Thyroid gland (tissue), 4 donors: ENCODE measurements around the gene PFN1. TPM values are rescaled to one million over a fixed set of nuclear protein-coding genes. Genes with fewer than 3 reads are reported as not detected.
A peak's percentile ranks its signal among the peaks of the same experiment; 100 is the strongest.

ENCODE experiments used
- DNase-seq, 2 donors: peaks; one replicate each; pipeline ENCODE4 v3.0.0-alpha.2; 2019
- H3K27ac ChIP-seq, 3 donors: fragments of 200-600 bp; sonication (generic); 1 replicate in 2 of 3; 2 replicates in 1 of 3; pipeline ENCODE4 v1.5.1; 2016 to 2019; ENCODE audit warnings: mild to moderate bottlenecking in 1 of 3, moderate library complexity in 1 of 3
- H3K27me3 ChIP-seq: fragments of 200-600 bp; sonication (generic); one replicate; pipeline ENCODE4 v1.5.1; 2019
- H3K36me3 ChIP-seq, 2 donors: fragments of 200-600 bp; sonication (generic); one replicate each; pipeline ENCODE4 v1.5.1; 2016 to 2019
- H3K4me1 ChIP-seq, 2 donors: fragments of 200-600 bp; sonication (generic); one replicate each; pipeline ENCODE4 v1.5.1; 2017 to 2019
- H3K4me3 ChIP-seq, 3 donors: fragments of 200-600 bp; sonication (generic); replicated peaks in 1 of 3; 1 replicate in 2 of 3; 2 replicates in 1 of 3; pipeline ENCODE4 v1.5.1; 2016; ENCODE audit warnings: mild to moderate bottlenecking in 1 of 3
- H3K9me3 ChIP-seq: fragments of 200-600 bp; sonication (generic); one replicate; pipeline ENCODE4 v1.5.1; 2017
- CTCF ChIP-seq, 6 experiments: fragments of 200-600 bp in 3 of 6; fragments of 450-650 bp in 3 of 6; sonication (generic) in 3 of 6; IDR thresholded peaks; one replicate each; pipeline ENCODE4 v1.5.1; 2016 to 2019; ENCODE audit warnings: antibody characterized with exemption in 6 of 6, mild to moderate bottlenecking in 2 of 6, inconsistent platforms in 1 of 6, moderate library complexity in 1 of 6
- POLR2A ChIP-seq, 2 donors: fragments of 450-650 bp; IDR thresholded peaks; one replicate each; pipeline ENCODE4 v1.6.1; 2017; ENCODE audit warnings: antibody characterized with exemption in 2 of 2, mild to moderate bottlenecking in 2 of 2, moderate library complexity in 1 of 2
- WGBS, 2 donors: methylation state at CpG; one replicate each; pipeline ENCODE4 v1.1.5; 2017; 5-methylcytosine and 5-hydroxymethylcytosine counted together
- intact Hi-C: fragments of 100-400 bp; cut with DNase I; formaldehyde crosslinking; loops from one replicate; pipeline ENCODE4 v1.15.1; 2023
- total RNA-seq, 4 donors: library from RNA; depleted of rRNA; stranded (reverse); fragments of >200 nt; gene quantifications; one replicate each; pipeline ENCODE4 v1.2.3, GENCODE V29; 2016

PFN1 gene
- total RNA-seq, 4 donors from 2014 or later, result 228 to 606 (median 328) TPM

- TF ChIP-seq CTCF (IDR thresholded peaks at IDR 0.05) (no peak), POLR2A (IDR thresholded peaks at IDR 0.05) (no peak)
- Histone ChIP-seq H3K36me3 (peaks cover 22 to 29% of the 10 kb centered on the region in 2 donors), H3K27me3 (no peaks in the 10 kb centered on the region), H3K4me3 (no peak overlapping the region), H3K27ac (no peak overlapping the region), H3K9me3 (no peaks in the 10 kb centered on the region), H3K4me1 (peaks cover 11 to 14% of the 10 kb centered on the region in 2 donors)
- intact Hi-C loops, result no loop called here
- WGBS, 2 donors, result 87 to 89% methylated on average over 6 of the region's 6 CpGs
- DNase-seq, result no peak
These were observed 23.5 kb upstream of the PFN1 start for GRCh38 chr17:4971826-4972225.

- intact Hi-C loops, result no loop called here
- H3K27ac ChIP-seq, result no peak overlapping the region
- no peak for TF ChIP-seq CTCF (IDR thresholded peaks at IDR 0.05)
- TF ChIP-seq POLR2A (IDR thresholded peaks at IDR 0.05), result no peak
- H3K9me3 ChIP-seq, result no peaks in the 10 kb centered on the region
- no peak for DNase-seq
- H3K36me3 ChIP-seq, result peaks cover 20 to 22% of the 10 kb centered on the region in 2 donors
- H3K4me3 ChIP-seq, result no peak overlapping the region
- H3K4me1 ChIP-seq, result peaks cover 20 to 25% of the 10 kb centered on the region in 2 donors
- WGBS, 2 donors, result 91 to 95% methylated on average over 8 of the region's 8 CpGs
- no peaks in the 10 kb centered on the region for H3K27me3 ChIP-seq
These were observed 21.9 kb upstream of the PFN1 start for GRCh38 chr17:4970273-4970672.

- intact Hi-C loops, result no loop called here
- H3K27ac ChIP-seq, result peak overlapping the region in 2 of 3 donors; percentile 15 to 93
- no peak for TF ChIP-seq POLR2A (IDR thresholded peaks at IDR 0.05)
- no peak for TF ChIP-seq CTCF (IDR thresholded peaks at IDR 0.05)
- no peak overlapping the region for H3K4me3 ChIP-seq
- peaks cover 20 to 22% of the 10 kb centered on the region in 2 donors for H3K36me3 ChIP-seq
- peaks cover 20 to 26% of the 10 kb centered on the region in 2 donors for H3K4me1 ChIP-seq
- WGBS, 2 donors, result 88 to 89% methylated on average over 16 of the region's 16 CpGs
- H3K27me3 ChIP-seq, result no peaks in the 10 kb centered on the region
- no peaks in the 10 kb centered on the region for H3K9me3 ChIP-seq
- no peak for DNase-seq
These were observed 21.3 kb upstream of the PFN1 start for GRCh38 chr17:4969551-4970173.

- H3K4me1 ChIP-seq, result peaks cover 20 to 26% of the 10 kb centered on the region in 2 donors
- no peaks in the 10 kb centered on the region for H3K27me3 ChIP-seq
- intact Hi-C loops, result no loop called here
- WGBS, 2 donors, result 64 to 67% methylated on average over 15 of the region's 15 CpGs
- no peaks in the 10 kb centered on the region for H3K9me3 ChIP-seq
- peak overlapping the region in 1 of 3 donors; percentile 43 for H3K4me3 ChIP-seq
- TF ChIP-seq POLR2A (IDR thresholded peaks at IDR 0.05), result no peak
- no peak for TF ChIP-seq CTCF (IDR thresholded peaks at IDR 0.05)
- no peak for DNase-seq
- H3K27ac ChIP-seq, result peak overlapping the region in 2 of 3 donors; percentile 90 to 93
- peaks cover 18 to 20% of the 10 kb centered on the region in 2 donors for H3K36me3 ChIP-seq
These were observed 20.8 kb upstream of the PFN1 start for GRCh38 chr17:4969047-4969550.

- Histone ChIP-seq H3K36me3 (peaks cover 16 to 18% of the 10 kb centered on the region in 2 donors), H3K4me1 (peaks cover 20 to 26% of the 10 kb centered on the region in 2 donors), H3K27me3 (no peaks in the 10 kb centered on the region), H3K4me3 (peak overlapping the region in 1 of 3 donors; percentile 43), H3K27ac (peak overlapping the region; percentile 69 to 93 (median 90)), H3K9me3 (no peaks in the 10 kb centered on the region)
- 24 to 27% methylated on average over 23 of the region's 23 CpGs for WGBS, 2 donors
- TF ChIP-seq CTCF (IDR thresholded peaks at IDR 0.05) (no peak), POLR2A (IDR thresholded peaks at IDR 0.05) (no peak)
- intact Hi-C loops, result no loop called here
- peak; percentile 64 to 67 for DNase-seq
These were observed 20.2 kb upstream of the PFN1 start for GRCh38 chr17:4968486-4969046.
